Stimulated activated CD8-positive, alpha-beta memory T cell treated with anti-CD3 and anti-CD28 coated beads, Interleukin-4, amount 100 ng/mL, for 48 hours (primary cell): ENCODE results near the gene CLCA2.
A peak's percentile ranks its signal among the peaks of the same experiment; 100 is the strongest.

Experiments
- DNase-seq: peaks from one replicate; pipeline ENCODE4 v3.0.0-alpha.2; 2020

CLCA2 gene

GRCh38 chr1:86478416-86479156, 54.6 kb downstream of the CLCA2 start:
- no peak for DNase-seq

- no peak for DNase-seq
These were observed 58.0 kb downstream of the CLCA2 start for GRCh38 chr1:86481966-86482365.

DNA sequence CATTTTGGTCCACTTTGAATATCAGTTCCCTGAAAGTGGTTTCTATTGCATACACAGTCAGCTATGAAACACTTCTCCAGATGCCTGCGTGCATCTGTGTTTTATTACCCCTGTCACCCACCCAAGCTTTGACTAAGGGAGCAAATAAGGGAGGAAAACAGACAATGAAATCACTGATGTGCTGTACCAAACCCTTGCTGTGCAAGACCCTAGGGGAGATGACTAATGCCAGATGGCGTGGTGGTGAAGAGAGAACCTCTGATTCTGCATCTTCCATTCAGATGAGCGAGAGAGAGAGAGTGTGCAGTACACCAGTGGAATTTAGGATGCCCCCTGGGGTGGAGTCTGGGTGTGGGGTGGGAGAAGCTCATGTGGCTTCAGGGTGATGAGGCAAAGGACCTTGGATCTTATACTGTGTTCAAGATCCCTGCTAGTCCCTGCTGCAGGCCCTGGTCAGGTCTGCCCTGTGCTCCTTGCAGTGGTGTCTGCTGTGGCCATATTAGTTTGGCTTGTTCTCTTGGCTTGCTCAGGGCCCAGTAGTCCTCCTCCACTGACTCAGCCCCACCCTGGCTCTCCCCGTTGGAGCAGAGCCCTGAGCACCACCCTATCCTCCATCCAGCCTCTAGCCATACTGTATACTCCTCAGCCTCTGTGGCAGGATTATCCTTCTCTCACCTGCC, 63.3 kb downstream of the CLCA2 start:
- no peak for DNase-seq

DNA sequence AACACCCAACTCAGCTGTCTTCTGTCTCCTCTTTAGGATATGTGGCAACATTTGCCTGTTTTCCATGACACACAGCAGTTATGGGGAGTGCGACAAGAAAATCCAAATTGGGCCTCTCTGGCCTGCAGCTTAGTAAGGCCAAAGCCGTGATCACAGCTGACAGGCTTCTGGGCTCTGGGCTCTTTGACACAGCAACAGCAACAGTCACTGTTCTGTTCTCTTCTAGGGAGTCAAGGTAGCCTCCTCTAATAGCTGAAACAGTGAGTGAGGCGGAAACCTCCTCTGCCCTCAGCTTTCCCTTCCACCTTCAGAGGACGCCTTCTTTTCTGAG, 63.8 kb downstream of the CLCA2 start:
- no peak for DNase-seq

- no peak for DNase-seq
These were observed 65.4 kb downstream of the CLCA2 start for GRCh38 chr1:86489242-86489878.

- DNase-seq: no peak
These were observed 67.4 kb downstream of the CLCA2 start for GRCh38 chr1:86491171-86491950.

DNA sequence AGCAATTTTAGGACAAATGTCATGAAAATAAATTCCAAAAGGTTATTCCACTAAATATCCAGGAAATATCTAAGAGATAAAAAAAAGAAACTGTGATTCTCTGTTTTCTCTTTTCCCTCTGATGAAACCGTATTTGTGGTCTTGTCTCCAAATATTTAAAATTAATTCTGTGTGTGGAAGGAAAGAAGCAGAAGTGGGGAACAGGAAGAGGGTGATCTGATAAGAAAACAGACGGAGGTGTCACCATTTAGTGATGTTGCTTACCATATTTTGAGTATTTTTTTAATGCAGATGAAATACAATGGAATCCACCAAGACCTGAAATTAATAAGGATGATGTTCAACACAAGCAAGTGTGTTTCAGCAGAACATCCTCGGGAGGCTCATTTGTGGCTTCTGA, 74.3 kb downstream of the CLCA2 start:
- no peak for DNase-seq

DNA sequence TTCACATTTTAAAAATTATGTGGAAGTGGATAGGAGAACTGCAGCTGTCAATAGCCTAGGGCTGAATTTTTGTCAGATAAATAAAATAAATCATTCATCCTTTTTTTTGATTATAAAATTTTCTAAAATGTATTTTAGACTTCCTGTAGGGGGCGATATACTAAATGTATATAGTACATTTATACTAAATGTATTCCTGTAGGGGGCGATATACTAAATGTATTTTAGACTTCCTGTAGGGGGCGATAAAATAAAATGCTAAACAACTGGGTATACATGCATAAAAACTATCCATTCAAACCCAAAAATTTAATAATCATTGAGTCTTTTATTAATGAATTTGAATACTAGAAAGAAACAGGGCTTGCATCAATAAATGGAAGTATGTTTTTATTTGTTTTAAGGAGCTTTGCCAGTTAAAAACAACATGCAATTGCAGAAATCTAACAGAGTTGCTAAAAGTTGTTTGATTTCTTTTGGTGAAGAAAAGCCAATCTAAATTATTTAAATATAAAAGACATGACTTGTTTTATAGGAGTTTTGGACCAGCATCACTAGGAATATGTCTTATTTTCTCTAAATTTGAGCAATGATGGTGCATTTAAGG, 76.1 kb downstream of the CLCA2 start:
- no peak for DNase-seq

GRCh38 chr1:86500714-86501113, 76.7 kb downstream of the CLCA2 start:
- DNase-seq: no peak

GRCh38 chr1:86502125-86502646, 78.2 kb downstream of the CLCA2 start:
- peak; percentile 43 for DNase-seq

DNA sequence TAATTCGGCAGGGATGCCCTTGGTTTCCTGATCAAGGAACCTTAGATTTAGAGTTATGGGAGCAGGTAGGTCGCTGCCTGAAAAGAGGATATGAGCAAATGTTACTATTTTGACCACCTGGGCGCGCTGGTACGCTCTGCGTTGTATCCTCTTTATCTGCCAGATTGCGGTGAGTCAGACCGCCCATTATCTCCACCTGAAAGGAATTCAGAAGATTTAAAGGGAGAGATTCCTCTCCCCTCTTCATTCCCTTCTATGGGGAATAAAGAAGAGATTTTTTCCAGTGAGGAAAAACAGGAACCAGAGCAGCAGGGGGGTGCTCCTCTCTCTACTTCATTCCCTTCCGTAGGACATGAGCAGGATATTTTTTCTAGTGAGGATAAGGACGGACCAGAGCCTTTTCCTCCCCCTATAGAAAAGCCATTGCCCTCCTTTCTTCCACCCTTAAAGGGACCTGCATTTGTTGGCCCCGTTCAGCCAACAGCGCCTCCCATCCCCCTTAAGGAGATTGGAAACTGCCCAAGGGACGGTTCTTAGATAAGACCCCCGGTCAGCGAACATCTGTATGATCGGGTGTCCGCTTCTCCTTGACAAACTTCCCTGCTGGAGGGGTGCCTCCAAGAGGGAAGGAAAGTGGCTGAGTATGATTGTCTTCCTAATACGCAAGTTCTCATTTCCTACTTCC, 78.9 kb downstream of the CLCA2 start:
- no peak for DNase-seq

DNA sequence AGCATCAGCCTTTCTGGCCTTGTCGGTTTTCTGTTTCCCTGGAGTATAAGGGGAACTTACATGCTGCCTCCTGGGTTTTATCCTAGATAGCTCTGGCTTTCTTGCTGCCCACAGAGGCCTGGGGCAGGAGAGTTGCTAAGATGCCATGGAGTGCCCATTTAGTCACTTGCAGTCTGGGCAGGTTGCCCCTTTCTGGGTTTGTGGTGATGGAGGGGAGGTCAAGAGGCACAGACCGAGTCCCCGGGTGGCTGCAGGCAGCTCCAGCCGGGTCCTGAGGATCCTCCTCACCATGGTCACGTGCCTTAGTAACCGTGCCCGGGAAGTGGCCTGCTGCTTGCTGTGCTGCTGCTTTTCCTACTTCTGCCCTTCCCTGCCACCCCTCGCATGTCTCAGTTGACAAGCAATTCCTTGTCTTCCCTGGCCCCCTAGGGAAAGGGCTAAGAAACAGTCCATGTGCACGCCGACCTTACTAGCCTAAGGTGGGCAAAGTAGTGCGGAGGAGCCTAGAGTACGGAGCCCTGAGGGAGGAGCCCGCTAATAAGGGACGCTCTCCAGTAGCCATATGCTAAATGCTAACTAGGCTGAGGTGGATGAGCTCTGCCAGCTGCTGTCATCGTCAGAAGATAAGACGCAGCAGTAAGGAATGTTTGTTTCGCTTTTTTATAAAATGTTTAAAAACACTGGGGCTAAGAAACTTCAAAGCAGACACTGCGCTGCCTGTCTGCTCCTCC, 79.6 kb downstream of the CLCA2 start:
- DNase-seq: no peak

DNA sequence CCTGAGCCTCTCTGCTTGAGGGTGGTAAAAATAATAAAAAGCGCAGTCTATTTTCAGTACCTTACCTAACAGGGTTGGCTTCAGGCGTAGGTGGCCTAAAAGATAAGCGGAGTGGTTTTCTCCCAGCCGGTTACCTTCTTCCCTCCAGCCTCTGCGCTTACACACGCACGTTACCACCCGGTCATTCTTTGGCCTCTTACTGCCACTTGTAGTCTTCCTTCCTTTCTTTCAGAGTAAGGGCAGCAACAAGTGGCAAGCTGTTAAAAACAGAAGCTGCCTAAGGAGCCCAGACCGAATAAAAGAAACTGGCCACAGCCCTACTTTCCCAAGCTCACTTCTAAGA, 80.1 kb downstream of the CLCA2 start:
- no peak for DNase-seq

DNA sequence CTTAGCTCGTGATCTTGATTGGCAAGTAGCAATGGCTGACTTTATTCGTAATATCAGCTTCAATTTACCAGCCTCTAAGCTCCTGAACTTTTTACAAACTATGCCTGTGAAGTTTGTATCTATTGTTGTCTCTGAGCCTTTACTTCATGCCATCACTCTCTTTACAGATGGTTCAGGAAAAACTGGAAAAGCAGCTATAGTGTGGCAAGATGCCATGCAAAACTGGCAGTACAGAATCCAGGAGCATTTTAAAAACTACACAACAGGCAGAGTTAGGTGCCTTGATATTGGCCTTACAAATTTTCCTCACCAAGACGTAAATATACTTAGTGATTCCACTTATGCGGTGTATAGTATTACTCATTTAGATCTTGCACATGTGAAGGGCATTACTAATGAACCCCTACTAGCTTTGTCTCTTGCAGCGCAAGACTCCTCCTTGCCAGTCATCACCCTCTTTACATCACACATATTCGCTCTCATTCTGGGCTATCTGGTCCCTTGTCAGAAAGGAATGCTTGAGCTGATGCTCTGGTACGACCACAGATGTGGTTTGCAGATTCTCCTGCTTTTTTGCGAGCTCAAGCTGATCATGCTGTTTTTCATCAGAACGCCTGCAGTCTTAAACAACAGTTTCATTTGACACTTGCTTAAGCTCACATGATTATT, 81.1 kb downstream of the CLCA2 start:
- no peak for DNase-seq

DNA sequence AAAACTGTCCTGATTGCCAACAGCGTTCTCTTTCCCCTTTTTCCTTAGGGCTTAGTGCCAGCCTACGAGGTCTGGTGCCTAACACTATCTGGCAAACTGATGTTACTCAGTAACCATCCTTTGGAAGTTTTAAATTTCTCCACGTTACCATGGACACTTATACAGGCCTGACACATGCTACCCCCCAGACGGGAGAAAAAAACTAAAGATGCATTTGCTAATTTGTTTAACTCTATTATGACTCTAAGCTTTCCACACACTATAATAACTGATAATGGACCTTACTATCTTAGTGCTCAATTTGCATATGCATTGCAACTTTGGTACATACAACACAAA, 81.6 kb downstream of the CLCA2 start:
- DNase-seq: no peak
